Measurements from ENCODE around the gene PLLP. TPM values are rescaled to one million over a fixed set of nuclear protein-coding genes. Genes with fewer than 3 reads are reported as not detected.
"Not testable (repeated sequence)": the region's sequence is repeated elsewhere in the genome, so short reads cannot be mapped to it uniquely, and the experiment has no call there.

PLLP gene
- total RNA-seq, 8 experiments from 2014 or later: 1.3 to 52.6 (median 1.6) TPM

DNA sequence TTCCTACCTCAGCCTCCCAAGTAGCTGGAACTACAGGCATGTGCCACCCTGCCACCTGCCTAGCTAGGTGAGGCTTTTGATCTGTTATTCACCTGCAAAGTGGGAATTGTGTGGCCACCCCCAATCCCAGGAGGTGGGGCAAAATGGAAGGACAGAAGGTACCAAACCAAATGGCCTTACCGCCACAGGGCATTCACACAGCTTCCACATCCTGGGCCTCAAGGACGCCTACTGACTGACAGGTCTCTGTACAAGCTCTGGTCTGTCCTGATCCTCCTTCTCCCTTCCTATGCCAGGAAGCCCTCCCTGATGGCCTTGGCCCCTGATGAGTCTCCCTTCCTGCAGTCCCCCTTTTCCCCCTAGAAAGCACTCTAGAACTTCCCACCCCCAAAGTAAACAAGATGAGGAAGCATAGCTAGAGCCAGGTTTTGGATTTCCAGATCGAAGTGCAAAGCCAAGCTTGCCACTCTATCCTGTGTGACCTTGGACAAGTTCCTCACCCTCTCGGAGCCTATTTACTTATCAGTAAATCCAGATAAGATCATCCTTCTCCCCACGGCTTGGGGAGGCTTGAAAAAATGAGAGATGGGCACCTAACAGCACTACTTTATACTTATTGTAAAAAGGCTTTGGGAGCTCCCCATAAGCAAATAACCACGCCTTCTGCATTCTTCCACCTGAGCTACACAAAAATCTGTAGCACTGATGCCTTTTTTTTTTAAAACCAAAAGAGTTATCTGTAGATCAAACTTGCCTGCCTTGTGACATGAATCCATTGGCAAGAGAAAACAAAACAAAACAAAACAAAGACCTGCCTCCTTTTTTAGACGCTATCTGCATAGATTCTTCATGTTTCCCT lies 4.5 kb downstream of the PLLP start:
- in situ Hi-C loops (cut with MboI; ENCODE audit: low pct_unique_long_range_greater_than_20kb in 2 of 9, low sequenced_read_pairs in 9 of 9, unreplicated experiment in 9 of 9): no loop called here
- H3K4me1 ChIP-seq (replicated peaks in 1 of 2): peaks cover 0 to 2% of the 10 kb centered on the region in 2 donors
- ATAC-seq (replicated peaks in 6 of 8): no peak
- 41 to 100% (median 80%) methylated on average over 1 to 7 of the region's 7 CpGs; no CpG with 5 or more reads in 1 of the 10 experiments for WGBS, 10 experiments
- no peak overlapping the region for H3K4me3 ChIP-seq
- no peak overlapping the region for H3K27ac ChIP-seq

DNA sequence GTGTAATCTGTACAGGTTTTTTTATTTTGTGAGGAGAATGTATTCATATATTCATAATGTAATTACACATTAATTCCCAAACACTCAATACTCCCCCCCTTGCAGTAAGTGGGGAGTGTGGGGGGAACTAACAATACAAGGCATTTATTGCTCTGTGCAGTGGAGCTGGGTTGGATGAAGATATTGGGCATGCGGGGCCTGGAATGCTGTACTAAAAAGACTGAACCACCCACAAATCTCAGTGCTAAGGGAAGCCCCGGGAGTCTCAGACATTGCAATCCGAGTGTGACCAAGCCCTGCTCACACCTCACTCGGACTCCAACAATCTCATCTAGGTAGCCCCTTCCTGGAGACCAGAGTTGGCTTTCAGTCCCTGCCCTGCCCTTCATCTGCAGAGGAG lies 6.0 kb downstream of the PLLP start:
- Histone ChIP-seq H3K4me1 (replicated peaks in 1 of 2) (peaks cover 0 to 2% of the 10 kb centered on the region in 2 donors), H3K4me3 (no peak overlapping the region), H3K27ac (no peak overlapping the region)
- no peak for ATAC-seq (replicated peaks in 6 of 8)
- in situ Hi-C loops (cut with MboI; ENCODE audit: low pct_unique_long_range_greater_than_20kb in 2 of 9, low sequenced_read_pairs in 9 of 9, unreplicated experiment in 9 of 9): no loop called here
- WGBS, 10 experiments: 28 to 100% (median 67%) methylated on average over 1 to 4 of the region's 4 CpGs; no CpG with 5 or more reads in 3 of the 10 experiments

DNA sequence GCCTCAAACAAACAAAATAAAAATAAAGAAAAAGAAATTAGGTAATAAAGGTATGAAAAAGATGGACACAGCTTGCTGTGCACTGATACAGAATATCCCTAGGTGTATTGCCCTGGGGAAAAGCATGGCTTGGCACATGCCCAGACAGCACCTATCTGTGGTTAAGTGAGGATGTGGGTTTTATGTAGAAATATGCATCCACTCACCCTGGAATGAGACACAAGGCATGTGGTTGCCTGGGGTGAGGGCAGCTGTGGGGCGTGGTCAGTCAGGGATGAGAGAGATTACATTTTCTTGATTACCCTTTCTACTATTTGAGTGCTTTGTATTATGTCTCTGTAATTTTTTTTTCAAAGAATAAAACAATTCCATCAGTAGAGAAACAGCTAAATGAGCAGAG lies 6.9 kb downstream of the PLLP start:
- WGBS, 10 experiments: 0 to 100% (median 33%) methylated on average over 1 of the region's 1 CpG; no CpG with 5 or more reads in 2 of the 10 experiments
- in situ Hi-C loops (cut with MboI; ENCODE audit: low pct_unique_long_range_greater_than_20kb in 2 of 9, low sequenced_read_pairs in 9 of 9, unreplicated experiment in 9 of 9): no loop called here
- Histone ChIP-seq H3K4me3 (no peak overlapping the region), H3K4me1 (replicated peaks in 1 of 2) (peaks cover 0 to 2% of the 10 kb centered on the region in 2 donors), H3K27ac (no peak overlapping the region)
- peak in 3 of 8 experiments; percentile 77 to 86 (median 79) for ATAC-seq (replicated peaks in 6 of 8)

DNA sequence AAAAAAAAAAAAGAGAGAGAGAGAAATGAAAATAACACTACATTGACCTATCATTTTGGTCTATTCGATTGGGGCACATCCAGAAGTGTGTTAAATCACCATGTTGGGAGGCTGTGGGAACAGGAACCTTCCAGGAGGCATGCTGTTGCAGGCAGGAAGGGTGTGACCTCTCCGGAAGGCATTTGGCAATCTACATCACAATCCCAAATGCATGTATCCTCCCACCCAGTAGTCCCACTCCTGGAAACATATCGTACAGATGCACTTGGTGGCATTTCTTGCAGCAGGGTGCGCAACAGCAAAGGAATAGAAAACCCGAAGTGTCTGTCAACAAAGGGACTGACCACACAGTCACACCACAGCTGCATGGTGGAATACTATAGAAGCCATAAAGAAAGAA lies 7.9 kb downstream of the PLLP start:
- in situ Hi-C loops (cut with MboI; ENCODE audit: low pct_unique_long_range_greater_than_20kb in 2 of 9, low sequenced_read_pairs in 9 of 9, unreplicated experiment in 9 of 9): no loop called here
- Histone ChIP-seq H3K27ac (no peak overlapping the region), H3K4me3 (no peak overlapping the region), H3K4me1 (replicated peaks in 1 of 2) (peaks cover 0 to 2% of the 10 kb centered on the region in 2 donors)
- 0 to 79% (median 51%) methylated on average over 2 to 4 of the region's 5 CpGs; no CpG with 5 or more reads in 1 of the 10 experiments for WGBS, 10 experiments
- peak in 6 of 8 experiments; percentile 35 to 70 (median 64) for ATAC-seq (replicated peaks in 6 of 8)

DNA sequence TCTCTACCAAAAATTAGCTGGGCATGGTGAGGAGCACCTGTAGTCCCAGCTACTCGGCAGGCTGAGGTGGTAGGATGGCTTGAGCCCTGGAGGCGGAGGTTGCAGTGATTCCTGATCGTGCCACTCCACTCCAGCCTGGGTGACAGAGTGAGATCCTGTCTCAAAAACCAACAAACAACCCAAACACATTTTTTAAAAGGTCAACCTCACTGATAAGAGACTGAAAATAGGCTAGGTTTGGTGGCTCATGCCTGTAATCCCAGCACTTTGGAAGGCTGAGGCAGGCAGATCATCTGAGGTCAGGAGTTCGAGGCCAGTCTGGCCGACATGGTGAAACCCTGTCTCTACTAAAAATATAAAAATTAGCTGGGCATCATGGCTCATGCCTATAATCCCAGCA lies 8.5 kb downstream of the PLLP start:
- H3K4me3 ChIP-seq; in situ Hi-C loops (cut with MboI; ENCODE audit: low pct_unique_long_range_greater_than_20kb in 2 of 9, low sequenced_read_pairs in 9 of 9, unreplicated experiment in 9 of 9); ATAC-seq (replicated peaks in 6 of 8); H3K4me1 ChIP-seq (replicated peaks in 1 of 2); H3K27ac ChIP-seq: not testable (repeated sequence)
- 0 to 100% (median 89%) methylated on average over 1 to 3 of the region's 5 CpGs; no CpG with 5 or more reads in 5 of the 10 experiments for WGBS, 10 experiments

DNA sequence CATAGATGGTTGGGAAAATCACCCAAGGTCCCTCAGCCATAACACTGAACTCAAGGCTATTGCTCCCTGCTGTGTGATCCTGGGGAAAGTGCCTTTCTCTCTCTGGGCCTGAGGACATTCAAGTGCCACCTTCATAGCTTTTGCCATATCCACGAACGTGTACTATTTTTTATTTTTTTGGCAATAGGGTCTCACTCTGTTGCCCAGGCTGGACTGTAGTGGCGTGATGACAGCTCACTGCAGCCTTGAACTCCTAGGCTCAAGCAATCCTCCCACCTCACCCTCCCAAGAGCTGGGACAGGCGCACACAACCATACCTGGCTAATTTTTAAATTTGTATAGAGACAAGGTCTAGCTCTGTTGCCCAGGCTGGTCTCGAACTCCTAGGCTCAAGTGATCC lies 10.6 kb downstream of the PLLP start:
- no peak for ATAC-seq (replicated peaks in 6 of 8)
- H3K4me1 ChIP-seq (replicated peaks in 1 of 2): peaks cover 0 to 9% of the 10 kb centered on the region in 2 donors
- H3K4me3 ChIP-seq: no peak overlapping the region
- no peak overlapping the region for H3K27ac ChIP-seq
- WGBS, 10 experiments: 54 to 100% (median 92%) methylated on average over 1 to 5 of the region's 5 CpGs; no CpG with 5 or more reads in 3 of the 10 experiments
- in situ Hi-C loops (cut with MboI; ENCODE audit: low pct_unique_long_range_greater_than_20kb in 2 of 9, low sequenced_read_pairs in 9 of 9, unreplicated experiment in 9 of 9): no loop called here

DNA sequence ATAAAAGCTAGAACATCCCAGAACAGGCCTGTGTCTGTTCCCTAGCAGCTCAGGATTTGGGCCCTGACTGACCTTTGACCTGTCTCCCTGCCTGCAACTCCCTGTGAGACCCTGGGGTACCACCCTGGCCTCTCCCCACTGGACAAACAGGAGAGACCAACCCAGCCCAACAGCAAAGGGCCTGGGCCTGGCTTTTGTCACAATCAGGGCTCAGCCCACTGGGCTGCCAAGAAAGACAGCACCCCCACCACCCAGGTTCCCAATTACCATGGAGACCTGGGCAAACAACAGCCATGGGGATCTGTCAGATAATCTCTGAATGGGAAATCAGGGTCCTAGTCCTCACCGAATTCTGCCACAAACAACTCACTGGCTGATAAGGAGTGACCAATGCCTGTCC lies 11.1 kb downstream of the PLLP start:
- 67% methylated on average over 1 of the region's 1 CpG; no CpG with 5 or more reads in 9 of the 10 experiments for WGBS, 10 experiments
- peak in 3 of 8 experiments; percentile 31 to 50 (median 32) for ATAC-seq (replicated peaks in 6 of 8)
- in situ Hi-C loops (cut with MboI; ENCODE audit: low pct_unique_long_range_greater_than_20kb in 2 of 9, low sequenced_read_pairs in 9 of 9, unreplicated experiment in 9 of 9): no loop called here
- H3K4me3 ChIP-seq: no peak overlapping the region
- no peak overlapping the region for H3K27ac ChIP-seq
- peaks cover 0 to 9% of the 10 kb centered on the region in 2 donors for H3K4me1 ChIP-seq (replicated peaks in 1 of 2)

DNA sequence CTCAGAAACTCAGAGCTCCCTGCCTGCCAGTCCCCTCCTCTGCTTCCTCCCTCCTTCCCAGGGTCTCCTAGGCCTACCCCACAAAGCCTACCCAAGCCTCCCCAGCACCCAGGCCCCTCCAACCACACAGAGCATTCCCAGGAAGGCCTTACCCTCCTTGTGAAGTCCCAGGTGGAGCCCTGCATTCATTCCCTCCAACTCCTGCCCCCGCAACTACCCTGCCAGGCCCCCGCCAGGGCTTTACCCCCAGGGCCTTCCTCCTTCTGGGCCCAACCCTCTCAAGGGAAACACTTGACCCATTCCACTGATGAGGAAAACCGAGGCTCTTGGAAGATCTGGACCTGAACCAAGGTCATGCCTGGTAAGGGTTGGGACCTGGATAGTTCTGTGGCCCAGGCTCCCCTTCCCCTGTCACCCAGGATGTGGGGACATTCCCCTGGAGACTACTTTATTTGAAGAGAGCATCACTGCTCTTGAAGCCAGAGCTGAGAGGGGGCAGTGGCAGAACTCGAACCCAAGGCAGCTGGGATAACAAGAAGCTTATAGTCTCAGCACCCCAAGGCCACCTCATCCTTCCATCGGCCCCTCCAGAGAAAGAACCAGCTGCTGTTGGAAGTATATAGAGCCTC lies 12.5 kb downstream of the PLLP start:
- ATAC-seq (replicated peaks in 6 of 8): no peak
- Histone ChIP-seq H3K27ac (no peak overlapping the region), H3K4me3 (no peak overlapping the region), H3K4me1 (replicated peaks in 1 of 2) (peaks cover 0 to 9% of the 10 kb centered on the region in 2 donors)
- in situ Hi-C loops (cut with MboI; ENCODE audit: low pct_unique_long_range_greater_than_20kb in 2 of 9, low sequenced_read_pairs in 9 of 9, unreplicated experiment in 9 of 9): no loop called here
- 58 to 100% (median 83%) methylated on average over 1 to 3 of the region's 5 CpGs; no CpG with 5 or more reads in 5 of the 10 experiments for WGBS, 10 experiments

DNA sequence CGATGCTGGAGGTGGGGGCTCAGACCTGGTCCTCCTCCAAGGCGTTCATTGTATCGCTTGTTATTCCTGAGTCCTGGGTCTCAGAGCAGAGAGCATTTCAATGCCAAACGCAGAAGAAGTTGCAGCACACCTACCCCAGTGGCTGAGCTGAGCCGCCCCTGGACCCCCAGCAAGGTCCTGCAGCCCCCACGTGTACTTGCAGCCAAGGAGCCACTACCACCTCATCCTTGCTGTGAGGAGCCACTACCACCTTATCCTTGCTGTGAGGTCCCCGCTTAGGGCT lies 13.5 kb downstream of the PLLP start:
- no peak overlapping the region for H3K4me3 ChIP-seq
- WGBS, 10 experiments: 40 to 100% (median 90%) methylated on average over 1 of the region's 7 CpGs; no CpG with 5 or more reads in 6 of the 10 experiments
- H3K27ac ChIP-seq: no peak overlapping the region
- peaks cover 5 to 13% of the 10 kb centered on the region in 2 donors for H3K4me1 ChIP-seq (replicated peaks in 1 of 2)
- ATAC-seq (replicated peaks in 6 of 8): no peak
- in situ Hi-C loops (cut with MboI; ENCODE audit: low pct_unique_long_range_greater_than_20kb in 2 of 9, low sequenced_read_pairs in 9 of 9, unreplicated experiment in 9 of 9): no loop called here

DNA sequence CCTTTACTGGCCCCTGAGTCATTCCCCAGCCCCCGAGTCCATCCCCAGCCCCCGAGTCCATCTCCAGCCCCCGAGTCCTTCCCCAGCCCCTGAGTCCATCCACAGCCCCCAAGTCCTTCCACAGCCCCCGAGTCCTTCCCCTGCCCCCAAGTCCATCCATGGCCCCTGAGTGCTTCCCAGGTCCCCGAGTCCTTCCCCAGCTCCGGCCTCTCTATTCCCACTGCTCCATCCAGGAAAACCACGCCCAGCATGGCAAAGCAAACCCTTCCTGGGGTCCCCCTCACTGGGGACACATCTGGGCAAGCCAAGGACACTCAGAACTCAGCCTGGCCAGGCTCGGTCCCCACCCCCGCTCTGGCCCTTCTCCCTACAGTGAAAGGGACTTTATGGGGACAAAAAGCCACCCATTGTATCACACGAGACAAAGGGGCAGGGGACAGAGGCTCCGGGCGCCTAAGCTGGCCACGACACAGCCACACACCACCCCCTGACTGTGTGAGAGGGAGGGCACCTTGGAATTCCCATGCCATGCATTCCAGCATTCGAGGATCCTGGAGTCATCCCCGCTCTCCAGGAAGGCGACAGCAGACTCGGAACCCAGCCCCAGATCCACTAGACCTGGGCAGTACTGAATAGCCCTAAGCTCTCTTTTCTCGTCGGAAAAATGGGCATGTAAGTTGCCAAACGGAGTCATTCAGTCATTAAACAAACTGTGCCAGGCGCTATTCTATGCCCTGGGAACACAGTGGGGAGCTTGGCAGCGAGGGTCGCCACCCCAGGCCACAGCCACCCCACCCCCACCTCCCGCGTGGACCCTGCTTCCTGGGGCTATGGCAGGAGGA lies 14.0 kb downstream of the PLLP start:
- Histone ChIP-seq H3K4me3 (no peak overlapping the region), H3K4me1 (replicated peaks in 1 of 2) (peaks cover 5 to 14% of the 10 kb centered on the region in 2 donors), H3K27ac (no peak overlapping the region)
- in situ Hi-C loops (cut with MboI; ENCODE audit: low pct_unique_long_range_greater_than_20kb in 2 of 9, low sequenced_read_pairs in 9 of 9, unreplicated experiment in 9 of 9): no loop called here
- WGBS, 10 experiments: 40 to 68% methylated on average over 1 to 5 of the region's 25 CpGs; no CpG with 5 or more reads in 8 of the 10 experiments
- ATAC-seq (replicated peaks in 6 of 8): peak in 5 of 8 experiments; percentile 19 to 47 (median 41)

DNA sequence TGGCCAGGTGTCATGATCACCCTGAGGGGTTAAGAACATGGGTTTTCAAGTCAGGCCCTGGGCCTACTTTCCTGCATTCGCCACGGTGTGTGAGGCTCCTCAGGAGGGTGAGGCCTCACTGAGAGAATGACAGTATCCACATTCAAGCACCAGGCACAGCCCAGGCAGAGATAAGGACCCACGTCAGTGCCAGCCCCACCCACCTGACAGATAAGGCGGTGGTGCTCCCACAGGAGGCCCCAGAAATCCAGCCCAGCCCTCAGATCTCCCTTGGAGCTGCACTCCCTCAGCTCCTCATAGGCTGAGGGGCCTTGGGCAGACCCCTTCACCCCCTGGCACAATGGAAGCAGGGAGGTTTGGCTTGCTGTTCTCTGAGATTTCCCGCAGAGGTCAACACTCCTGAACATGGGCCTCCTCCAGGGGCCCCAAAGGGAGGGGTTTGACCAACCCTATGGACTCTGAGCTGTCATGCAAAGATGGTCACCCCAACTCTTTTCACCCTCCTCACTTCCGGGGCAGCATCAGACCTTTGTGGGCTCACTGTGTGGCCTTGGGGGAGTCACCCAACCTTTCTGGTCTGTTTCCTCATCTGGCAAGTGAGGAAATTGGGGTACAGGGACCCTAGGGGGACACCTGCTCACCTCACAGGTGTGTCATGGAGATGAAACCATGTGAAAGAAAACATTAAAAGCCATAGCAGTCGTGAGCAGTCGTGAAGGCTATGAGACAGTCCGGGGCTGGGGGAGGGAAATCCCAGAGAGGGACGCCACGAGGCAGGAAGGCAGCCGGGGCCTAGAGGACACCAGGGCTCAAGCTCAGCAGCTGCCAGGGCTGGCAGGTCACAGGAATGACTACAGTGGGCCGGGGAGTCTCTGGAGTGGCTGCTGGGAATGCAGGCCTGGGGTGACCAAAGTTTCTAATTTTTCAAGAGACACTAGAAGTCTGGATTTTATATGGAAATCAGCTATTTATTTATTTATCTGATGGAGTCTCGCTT lies 15.4 kb downstream of the PLLP start:
- peak in 2 of 8 experiments; percentile 78 to 79 for ATAC-seq (replicated peaks in 6 of 8)
- Histone ChIP-seq H3K27ac (no peak overlapping the region), H3K4me1 (replicated peaks in 1 of 2) (peaks cover 5 to 14% of the 10 kb centered on the region in 2 donors), H3K4me3 (no peak overlapping the region)
- in situ Hi-C loops (cut with MboI; ENCODE audit: low pct_unique_long_range_greater_than_20kb in 2 of 9, low sequenced_read_pairs in 9 of 9, unreplicated experiment in 9 of 9): no loop called here
- WGBS, 10 experiments: 50 to 100% (median 64%) methylated on average over 1 to 4 of the region's 14 CpGs; no CpG with 5 or more reads in 4 of the 10 experiments

DNA sequence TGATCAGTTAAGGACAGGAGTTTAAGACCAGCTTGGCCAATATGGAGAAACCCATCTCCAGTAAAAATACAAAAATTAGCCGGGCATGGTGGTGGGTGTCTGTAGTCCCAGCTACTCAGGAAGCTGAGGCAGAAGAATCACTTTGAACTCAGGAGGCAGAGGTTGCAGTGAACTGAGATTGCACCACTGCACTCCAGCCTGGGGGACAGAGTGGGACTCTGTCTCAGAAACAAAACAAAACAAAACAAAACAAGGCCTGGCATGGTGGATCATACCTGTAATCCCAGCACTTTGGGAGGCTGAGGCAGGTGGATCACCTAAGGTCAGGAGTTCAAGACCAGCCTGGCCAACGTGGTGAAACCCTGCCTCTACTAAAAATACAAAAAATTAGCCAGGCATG lies 17.1 kb downstream of the PLLP start:
- 75 to 100% (median 93%) methylated on average over 1 to 2 of the region's 2 CpGs; no CpG with 5 or more reads in 6 of the 10 experiments for WGBS, 10 experiments

More for the DNA sequence above, 17.1 kb downstream of the PLLP start:
- H3K27ac ChIP-seq; in situ Hi-C loops (cut with MboI; ENCODE audit: low pct_unique_long_range_greater_than_20kb in 2 of 9, low sequenced_read_pairs in 9 of 9, unreplicated experiment in 9 of 9); ATAC-seq (replicated peaks in 6 of 8); H3K4me3 ChIP-seq: not testable (repeated sequence)
- H3K4me1 ChIP-seq (replicated peaks in 1 of 2): peaks cover 5 to 14% of the 10 kb centered on the region in 2 donors

All from motor neuron (in vitro differentiated cells).